WERI-Rb-1 (cell line): ENCODE results near the gene KLF1.

Experiments
- DNase-seq: peaks from one replicate; pipeline ENCODE4 v3.0.0-alpha.2; 2020
- H3K27ac ChIP-seq: fragments of 250-450 bp; sonication (Bioruptor Pico); 2 replicates; pipeline ENCODE4 v1.5.1; 2020; ENCODE audit warnings: mild to moderate bottlenecking, moderate library complexity
- H3K27me3 ChIP-seq: fragments of 250-450 bp; sonication (Bioruptor Pico); 2 replicates; pipeline ENCODE4 v1.5.1; 2021; ENCODE audit warnings: mild to moderate bottlenecking, low read depth, moderate library complexity; ENCODE audit not compliant: insufficient read depth, severe bottlenecking
- H3K36me3 ChIP-seq: fragments of 250-450 bp; sonication (Bioruptor Pico); 2 replicates; pipeline ENCODE4 v1.5.1; 2020; ENCODE audit warnings: mild to moderate bottlenecking, moderate library complexity
- H3K4me3 ChIP-seq: 2 replicates; pipeline ENCODE4 v1.5.1; 2011; ENCODE audit warnings: low read depth, mild to moderate bottlenecking, control low read depth, low read length
- H3K9me3 ChIP-seq: fragments of 250-450 bp; sonication (Bioruptor Pico); 2 replicates; pipeline ENCODE4 v1.5.1; 2021; ENCODE audit warnings: mild to moderate bottlenecking, moderate library complexity; ENCODE audit not compliant: severe bottlenecking
- CTCF ChIP-seq: IDR thresholded peaks from 2 replicates; pipeline ENCODE4 v1.5.1; 2011; ENCODE audit warnings: low read depth, mild to moderate bottlenecking, control low read depth, inconsistent platforms, low read length

Gene KLF1

GRCh38 chr19:12872941-12873890 is 13.8 kb downstream of the KLF1 start:
- TF ChIP-seq CTCF, result no peak
- Histone ChIP-seq H3K4me3 (no peak overlapping the region), H3K27me3 (no peaks in the 10 kb centered on the region), H3K36me3 (peaks cover 62% of the 10 kb centered on the region), H3K9me3 (no peaks in the 10 kb centered on the region), H3K27ac (no peak overlapping the region)
- peak; percentile 48 for DNase-seq

GRCh38 chr19:12872255-12872654 is 14.7 kb downstream of the KLF1 start:
- Histone ChIP-seq H3K27ac (no peak overlapping the region), H3K9me3 (no peaks in the 10 kb centered on the region), H3K4me3 (no peak overlapping the region), H3K27me3 (no peaks in the 10 kb centered on the region), H3K36me3 (peaks cover 71% of the 10 kb centered on the region)
- no peak for DNase-seq
- no peak for TF ChIP-seq CTCF

- no peaks in the 10 kb centered on the region for H3K9me3 ChIP-seq
- peaks cover 74% of the 10 kb centered on the region for H3K36me3 ChIP-seq
- H3K27ac ChIP-seq, result no peak overlapping the region
- no peaks in the 10 kb centered on the region for H3K27me3 ChIP-seq
- no peak for TF ChIP-seq CTCF
- no peak for DNase-seq
- H3K4me3 ChIP-seq, result no peak overlapping the region
These were observed 15.3 kb downstream of the KLF1 start for GRCh38 chr19:12871681-12872080.

GRCh38 chr19:12868540-12869112 is 18.4 kb downstream of the KLF1 start:
- DNase-seq, result no peak
- H3K9me3 ChIP-seq, result no peaks in the 10 kb centered on the region
- no peak overlapping the region for H3K4me3 ChIP-seq
- TF ChIP-seq CTCF, result no peak
- H3K27me3 ChIP-seq, result no peaks in the 10 kb centered on the region
- H3K36me3 ChIP-seq, result peaks cover 76% of the 10 kb centered on the region
- H3K27ac ChIP-seq, result no peak overlapping the region

- H3K36me3 ChIP-seq, result peaks cover 63% of the 10 kb centered on the region
- no peaks in the 10 kb centered on the region for H3K9me3 ChIP-seq
- no peak for TF ChIP-seq CTCF
- H3K27me3 ChIP-seq, result no peaks in the 10 kb centered on the region
- DNase-seq, result no peak
- H3K27ac ChIP-seq, result no peak overlapping the region
- H3K4me3 ChIP-seq, result no peak overlapping the region
These were observed 19.6 kb downstream of the KLF1 start for GRCh38 chr19:12867120-12868099.
